ENCODE data around the gene KCNAB1.

KCNAB1 gene

DNA sequence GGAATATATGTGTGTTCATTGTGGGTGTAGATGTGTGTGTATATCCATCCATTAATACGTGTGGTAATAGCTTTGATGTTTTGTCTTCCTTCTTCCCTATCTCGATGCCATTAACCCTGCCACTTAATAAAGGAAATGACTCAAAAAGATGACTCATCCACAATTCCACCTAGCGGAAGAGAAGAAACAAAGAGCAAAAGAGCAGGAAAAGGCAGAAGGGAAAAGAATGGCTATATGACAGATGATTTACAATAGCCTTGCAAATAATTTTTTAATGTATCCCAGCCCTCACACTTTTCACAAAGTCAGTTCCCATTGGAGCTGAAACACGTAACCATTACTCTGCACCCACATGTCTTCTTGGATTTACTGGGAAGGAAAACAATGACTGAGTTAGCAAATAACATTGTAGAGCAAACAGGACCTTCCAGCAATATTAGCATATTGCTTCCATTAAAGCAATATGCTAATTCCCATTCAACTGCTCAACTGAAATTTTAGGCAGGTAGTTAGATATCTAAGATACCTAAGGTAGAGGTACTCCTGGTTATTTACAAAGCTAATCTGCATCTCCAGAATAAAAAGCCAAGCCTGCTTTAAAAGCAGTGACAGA, 197.2 kb downstream of the KCNAB1 start:
- DNase-seq (ENCODE audit: low read depth), result no peak

GRCh38 chr3:156321945-156322344, 201.6 kb downstream of the KCNAB1 start:
- no peak for DNase-seq (ENCODE audit: low read depth)

DNA sequence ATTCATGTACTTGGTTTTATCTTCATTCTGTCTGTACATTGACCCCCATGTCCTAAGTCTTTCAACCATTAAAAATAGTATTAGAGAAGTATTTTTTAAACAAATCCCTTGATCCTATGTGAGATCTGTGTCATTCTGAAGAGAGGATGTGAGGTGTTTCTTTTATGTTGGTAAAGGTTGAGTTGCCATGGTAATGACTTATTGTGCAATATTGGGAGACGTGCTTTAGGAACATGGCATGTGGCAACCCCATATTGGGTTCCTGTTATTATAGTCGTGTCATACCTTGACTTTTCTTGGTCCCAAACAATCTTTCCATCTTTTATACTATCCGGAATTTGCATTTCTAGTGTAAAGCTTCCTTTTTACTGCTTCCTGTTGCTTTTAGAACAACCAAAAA, 203.1 kb downstream of the KCNAB1 start:
- no peak for DNase-seq (ENCODE audit: low read depth)

GRCh38 chr3:156330415-156330814, 210.0 kb downstream of the KCNAB1 start:
- no peak for DNase-seq (ENCODE audit: low read depth)

DNA sequence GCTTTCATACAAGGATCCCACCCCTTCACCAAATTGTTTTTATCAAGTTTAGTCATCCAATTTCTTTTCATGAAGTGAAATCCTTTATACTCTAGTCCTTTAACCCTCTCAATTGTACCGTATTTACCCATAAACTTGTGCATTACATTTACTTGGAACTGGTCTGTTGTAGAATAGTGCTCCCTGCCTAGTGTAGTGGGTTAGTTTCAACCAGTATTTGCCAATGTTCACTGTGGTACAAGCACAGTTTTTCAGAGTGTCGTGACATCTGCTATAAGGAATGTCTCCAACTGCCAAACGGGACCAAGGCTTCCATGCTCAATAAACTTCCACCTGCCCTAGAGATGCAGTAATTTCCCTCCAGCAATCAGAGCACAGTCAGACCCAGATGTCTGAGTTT, 211.9 kb downstream of the KCNAB1 start:
- DNase-seq (ENCODE audit: low read depth), result no peak

- DNase-seq (ENCODE audit: low read depth), result no peak
These were observed 214.6 kb downstream of the KCNAB1 start for GRCh38 chr3:156334841-156335545.

- no peak for DNase-seq (ENCODE audit: low read depth)
These were observed 219.1 kb downstream of the KCNAB1 start for GRCh38 chr3:156339491-156339890.

- no peak for DNase-seq (ENCODE audit: low read depth)
These were observed 221.0 kb downstream of the KCNAB1 start for GRCh38 chr3:156341332-156341731.

DNA sequence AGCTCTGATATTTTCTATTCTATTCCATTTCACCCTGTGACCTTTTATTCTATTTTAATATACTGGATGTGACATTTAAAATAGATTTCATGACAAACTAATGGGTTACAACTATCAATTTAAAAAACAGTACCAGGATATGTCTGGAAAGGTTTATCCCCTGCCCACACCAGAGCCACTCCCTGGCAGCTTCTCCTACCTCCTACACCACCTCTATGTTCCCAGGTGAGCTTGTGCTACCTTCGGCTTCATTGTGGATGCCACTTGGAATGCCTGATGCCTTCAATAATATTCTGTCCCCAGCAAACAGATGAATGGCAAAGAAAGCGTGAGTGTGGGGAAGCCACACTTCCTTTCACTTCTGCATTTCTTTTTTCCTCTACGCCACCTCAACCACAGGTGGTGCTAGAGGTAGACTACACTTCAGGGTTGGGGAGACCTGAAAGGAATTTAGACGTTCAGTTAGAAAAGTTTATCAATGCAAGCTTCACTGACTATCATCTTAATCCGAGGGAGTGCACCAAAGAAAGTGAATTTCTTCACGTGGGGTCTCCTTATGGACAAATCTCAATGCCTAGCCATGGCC, 221.5 kb downstream of the KCNAB1 start:
- DNase-seq (ENCODE audit: low read depth), result no peak

DNA sequence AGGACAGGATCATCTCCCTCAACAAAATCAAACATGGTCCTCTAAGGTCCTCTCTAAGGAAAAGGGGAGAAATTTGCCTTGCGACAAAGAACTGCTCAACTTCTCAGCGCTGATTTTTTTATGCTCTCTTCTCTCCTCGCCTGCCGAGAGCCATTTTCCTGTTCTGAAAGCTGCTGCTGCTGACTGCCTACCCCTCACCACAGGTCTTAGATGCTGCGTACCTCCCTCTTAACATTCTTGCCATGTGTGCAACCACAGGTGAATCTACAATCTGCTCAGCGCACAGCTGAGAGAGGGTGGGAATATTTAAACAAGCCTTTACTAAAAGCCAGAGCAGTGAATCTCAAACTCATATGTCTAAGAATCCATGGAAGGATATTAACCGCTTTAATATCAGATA, 223.8 kb downstream of the KCNAB1 start:
- no peak for DNase-seq (ENCODE audit: low read depth)

DNA sequence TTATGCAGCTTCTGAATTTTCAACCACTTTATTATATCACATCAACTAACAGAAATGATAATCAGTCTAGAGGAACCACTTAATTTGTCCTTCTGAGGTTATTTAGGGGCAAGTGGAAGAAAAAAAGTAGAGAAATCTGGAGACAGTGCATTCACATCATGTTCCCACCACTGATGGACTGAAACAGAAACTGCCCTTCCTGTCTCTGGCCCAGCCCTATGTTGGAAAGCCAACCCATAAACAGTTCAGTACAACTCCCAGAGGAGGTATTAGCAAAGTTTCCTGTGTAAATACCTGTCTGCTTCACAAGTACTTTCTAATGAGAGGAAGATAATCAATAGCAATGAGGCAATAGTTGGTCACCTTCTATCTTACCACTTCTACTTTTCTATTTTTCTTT, 228.7 kb downstream of the KCNAB1 start:
- DNase-seq (ENCODE audit: low read depth), result no peak

- no peak for DNase-seq (ENCODE audit: low read depth)
These were observed 229.6 kb downstream of the KCNAB1 start for GRCh38 chr3:156349978-156350377.

GRCh38 chr3:156350781-156351180, 230.4 kb downstream of the KCNAB1 start:
- no peak for DNase-seq (ENCODE audit: low read depth)

GRCh38 chr3:156351783-156352182, 231.4 kb downstream of the KCNAB1 start:
- DNase-seq (ENCODE audit: low read depth), result no peak

DNA sequence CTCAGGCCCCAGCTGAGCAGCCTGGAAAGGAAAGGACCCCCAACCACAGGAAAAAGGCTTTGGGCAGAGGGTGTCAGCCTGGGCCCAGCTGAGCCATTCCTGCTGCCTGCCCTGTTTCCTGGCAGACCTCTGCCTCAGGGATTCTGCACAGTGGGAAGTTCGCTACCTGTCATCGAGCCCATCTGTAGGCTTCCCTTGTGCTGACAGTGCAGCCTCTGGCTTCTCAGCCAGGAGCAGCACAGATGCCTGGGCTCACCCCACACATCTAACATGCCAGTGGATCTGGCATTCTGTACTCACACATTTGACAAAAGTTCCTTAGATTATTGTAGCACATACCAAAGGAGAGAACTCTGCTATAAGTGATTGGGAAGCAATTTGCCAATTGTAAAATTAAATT, 232.3 kb downstream of the KCNAB1 start:
- DNase-seq (ENCODE audit: low read depth), result no peak

GRCh38 chr3:156353563-156353962, 233.2 kb downstream of the KCNAB1 start:
- DNase-seq (ENCODE audit: low read depth), result no peak

DNA sequence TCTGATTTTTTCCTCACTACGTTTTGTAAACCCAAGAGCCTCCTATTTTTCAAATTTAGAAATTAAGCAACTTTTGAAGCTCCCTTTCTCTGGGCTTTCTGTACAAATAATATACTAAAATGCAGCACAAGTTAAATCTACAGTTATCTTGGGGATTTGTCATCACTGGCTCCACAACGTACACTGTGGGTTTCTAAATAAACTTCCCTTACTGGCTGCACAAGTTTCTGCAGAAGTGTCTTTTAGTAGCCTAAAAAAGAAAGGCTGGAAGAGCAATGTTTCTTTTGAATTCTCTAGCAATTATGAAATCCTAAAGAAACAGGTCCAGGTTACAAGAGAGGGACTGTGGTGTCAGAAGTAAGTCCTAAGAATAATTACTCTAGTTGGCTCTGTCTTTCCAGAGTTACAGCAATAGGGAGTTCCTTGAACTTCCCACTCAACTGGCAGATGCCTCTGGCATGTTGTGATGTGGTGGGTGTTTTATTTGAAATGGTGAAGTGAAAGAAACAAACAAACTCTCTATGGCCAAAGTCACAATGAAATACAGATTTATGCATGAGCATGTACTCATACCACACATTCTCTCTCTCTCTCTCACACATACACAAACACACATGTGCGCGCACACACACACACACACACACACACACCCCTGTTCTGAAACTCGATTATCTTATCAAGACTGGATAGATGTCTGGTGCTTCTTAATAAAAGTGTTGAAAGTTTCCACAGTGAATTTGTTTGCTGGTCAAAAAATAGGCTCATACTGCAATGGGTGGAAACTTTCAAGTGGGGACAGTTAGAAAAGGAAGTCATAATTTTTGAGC, 236.4 kb downstream of the KCNAB1 start:
- DNase-seq (ENCODE audit: low read depth), result no peak

- DNase-seq (ENCODE audit: low read depth), result no peak
These were observed 237.9 kb downstream of the KCNAB1 start for GRCh38 chr3:156358232-156358631.

- DNase-seq (ENCODE audit: low read depth), result no peak
These were observed 239.0 kb downstream of the KCNAB1 start for GRCh38 chr3:156359368-156359767.

- DNase-seq (ENCODE audit: low read depth), result no peak
These were observed 239.7 kb downstream of the KCNAB1 start for GRCh38 chr3:156360083-156360482.

DNA sequence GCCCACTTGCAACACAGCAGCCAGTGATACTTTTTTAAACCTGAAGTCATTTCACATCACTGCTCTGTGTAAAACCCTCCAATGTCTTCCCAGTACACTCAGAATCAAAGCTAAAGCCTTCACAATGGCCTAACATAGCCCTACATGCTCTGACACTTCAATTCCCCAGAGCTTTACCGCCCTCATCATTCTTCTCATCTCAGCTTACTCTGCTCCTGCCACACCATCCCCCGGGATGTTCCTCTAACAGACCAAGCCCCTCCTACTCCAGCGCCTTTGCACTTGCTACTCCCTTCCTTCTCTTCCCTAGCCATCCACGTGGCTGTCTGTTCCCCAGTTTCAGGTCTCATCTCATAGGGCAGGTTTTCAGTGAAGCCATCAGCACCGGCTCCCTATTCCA, 240.6 kb downstream of the KCNAB1 start:
- no peak for DNase-seq (ENCODE audit: low read depth)

GRCh38 chr3:156366559-156366958, 246.2 kb downstream of the KCNAB1 start:
- DNase-seq (ENCODE audit: low read depth), result no peak

DNA sequence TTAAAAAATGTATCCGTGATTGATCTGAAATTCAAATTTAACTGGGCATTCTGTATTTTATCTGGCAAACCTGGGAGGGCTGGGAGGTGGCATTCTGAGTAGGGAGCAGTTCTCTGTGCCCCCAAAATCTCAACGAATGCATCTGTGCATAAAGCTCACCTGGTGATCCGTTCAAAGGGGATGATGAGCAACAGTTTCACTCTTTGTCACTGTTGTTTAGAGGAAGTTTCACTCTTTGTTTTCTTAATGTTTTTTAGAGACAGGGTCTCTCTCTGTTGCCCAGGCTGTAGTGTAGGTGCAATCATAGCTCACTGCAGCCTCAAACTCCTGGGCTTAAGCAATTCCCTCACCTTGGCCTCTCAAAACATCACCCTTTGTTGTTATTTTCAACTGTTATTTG, 247.8 kb downstream of the KCNAB1 start:
- no peak for DNase-seq (ENCODE audit: low read depth)

Data from activated T-cell treated with anti-CD3 and anti-CD28 coated beads for 48 hours (primary cell).